BJ (cell line): Measurements from ENCODE around the gene CLEC20A. TPM values are rescaled to one million over a fixed set of nuclear protein-coding genes. Genes with fewer than 3 reads are reported as not detected.

Source experiments
- CTCF ChIA-PET: fragments of 350-600 bp; formaldehyde crosslinking; extraction: SDS; loops from one replicate; lab custom pipeline; 2021; ENCODE audit warnings: antibody characterized with exemption, inconsistent platforms; lab: Yijun Ruan, JAX
- POLR2A ChIA-PET: fragments of 300-600 bp; sonication (Branson Sonifier 250); formaldehyde crosslinking; extraction: SDS; loops from one replicate; lab custom pipeline; 2021; ENCODE audit warnings: antibody characterized with exemption; lab: Charles Lee
- DNase-seq: peaks from one replicate; pipeline ENCODE4 v3.0.0-alpha.2; 2011; ENCODE audit warnings: low read depth
- H3K27me3 ChIP-seq: 2 replicates; pipeline ENCODE4 v1.6.0; 2011; ENCODE audit warnings: low read length; ENCODE audit not compliant: control insufficient read depth, insufficient read depth
- H3K36me3 ChIP-seq: 2 replicates; pipeline ENCODE4 v1.5.1; 2011; ENCODE audit warnings: low read length; ENCODE audit not compliant: control insufficient read depth, insufficient read depth
- H3K4me3 ChIP-seq: 2 replicates; pipeline ENCODE4 v1.5.1; 2011; ENCODE audit warnings: low read depth, mild to moderate bottlenecking, control low read depth, low read length
- polyA plus RNA-seq: library from polyadenylated mRNA; depleted of rRNA; stranded (reverse); fragments of >200 nt; gene quantifications from 2 replicates; pipeline ENCODE4 v1.2.3, GENCODE V29; 2011
- TF ChIP-seq, protein P1 (sequence below): IDR thresholded peaks from 2 replicates; pipeline ENCODE4 v1.5.1; 2011; ENCODE audit warnings: low read depth, mild to moderate bottlenecking, control low read depth, inconsistent platforms, low read length, moderate library complexity; ENCODE audit not compliant: insufficient read depth

The CLEC20A gene
- polyA plus RNA-seq, 1 experiment: not detected

GRCh38 chr1:178538192-178538916 lies 41.6 kb upstream of the CLEC20A start:
- ChIA-PET POLR2A (interaction anchor here (0.6 kb wide), 1 partner anchor 90 kb away, joined by 5 read pairs; no protein-coding TSS in a partner anchor), CTCF (interaction anchor here (0.7 to 16.1 kb wide), 9 partner anchors 8 to 754 kb away, joined by 3 to 375 read pairs (median 4); no protein-coding TSS in a partner anchor)
- TF ChIP-seq, protein P1, sequence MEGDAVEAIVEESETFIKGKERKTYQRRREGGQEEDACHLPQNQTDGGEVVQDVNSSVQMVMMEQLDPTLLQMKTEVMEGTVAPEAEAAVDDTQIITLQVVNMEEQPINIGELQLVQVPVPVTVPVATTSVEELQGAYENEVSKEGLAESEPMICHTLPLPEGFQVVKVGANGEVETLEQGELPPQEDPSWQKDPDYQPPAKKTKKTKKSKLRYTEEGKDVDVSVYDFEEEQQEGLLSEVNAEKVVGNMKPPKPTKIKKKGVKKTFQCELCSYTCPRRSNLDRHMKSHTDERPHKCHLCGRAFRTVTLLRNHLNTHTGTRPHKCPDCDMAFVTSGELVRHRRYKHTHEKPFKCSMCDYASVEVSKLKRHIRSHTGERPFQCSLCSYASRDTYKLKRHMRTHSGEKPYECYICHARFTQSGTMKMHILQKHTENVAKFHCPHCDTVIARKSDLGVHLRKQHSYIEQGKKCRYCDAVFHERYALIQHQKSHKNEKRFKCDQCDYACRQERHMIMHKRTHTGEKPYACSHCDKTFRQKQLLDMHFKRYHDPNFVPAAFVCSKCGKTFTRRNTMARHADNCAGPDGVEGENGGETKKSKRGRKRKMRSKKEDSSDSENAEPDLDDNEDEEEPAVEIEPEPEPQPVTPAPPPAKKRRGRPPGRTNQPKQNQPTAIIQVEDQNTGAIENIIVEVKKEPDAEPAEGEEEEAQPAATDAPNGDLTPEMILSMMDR: no peak
- Histone ChIP-seq H3K27me3 (no peaks in the 10 kb centered on the region), H3K4me3 (no peak overlapping the region), H3K36me3 (no peaks in the 10 kb centered on the region)
- DNase-seq: peak; percentile 62

GRCh38 chr1:178537382-178538090 lies 40.8 kb upstream of the CLEC20A start:
- CTCF ChIA-PET: interaction anchor here (0.5 to 16.1 kb wide), 11 partner anchors 10 to 755 kb away, joined by 3 to 375 read pairs (median 4); no protein-coding TSS in a partner anchor
- H3K4me3 ChIP-seq: no peak overlapping the region
- POLR2A ChIA-PET: interaction anchor here (0.9 kb wide), 2 partner anchors 146 to 198 kb away, joined by 3 to 8 read pairs; no protein-coding TSS in a partner anchor
- no peaks in the 10 kb centered on the region for H3K36me3 ChIP-seq
- TF ChIP-seq, protein P1: no peak
- no peaks in the 10 kb centered on the region for H3K27me3 ChIP-seq
- DNase-seq: no peak

DNA sequence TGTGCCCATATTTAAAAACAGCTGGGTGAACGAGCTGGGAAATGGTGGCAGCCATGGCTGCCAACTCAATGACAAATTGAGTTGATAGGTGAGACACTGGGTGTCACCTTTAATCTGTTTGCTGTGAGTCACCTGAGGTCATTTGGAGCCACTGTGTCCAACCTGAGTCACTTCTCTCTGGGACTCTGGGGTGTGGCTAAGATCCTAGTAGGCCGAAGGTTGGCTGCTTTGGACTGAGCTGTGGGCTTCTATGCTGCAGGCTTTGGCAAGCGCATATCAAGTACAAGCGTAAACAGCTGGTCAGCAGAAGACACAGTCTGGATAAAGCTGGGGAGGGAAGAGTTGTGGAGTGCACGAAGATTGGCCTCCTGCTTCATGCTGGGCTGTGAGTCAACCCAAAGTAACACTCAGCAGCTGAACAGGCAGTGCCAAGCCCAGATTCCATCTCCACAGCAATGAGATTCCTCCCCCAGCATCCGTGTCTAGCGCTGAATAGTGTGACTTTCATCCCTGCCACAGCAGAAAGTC lies 40.1 kb upstream of the CLEC20A start:
- Histone ChIP-seq H3K4me3 (no peak overlapping the region), H3K27me3 (no peaks in the 10 kb centered on the region), H3K36me3 (no peaks in the 10 kb centered on the region)
- CTCF ChIA-PET: interaction anchor here (0.5 to 16.1 kb wide), 12 partner anchors 9 to 467 kb away, joined by 3 to 375 read pairs (median 4); no protein-coding TSS in a partner anchor
- DNase-seq: peak; percentile 98
- TF ChIP-seq, protein P1: no peak
- POLR2A ChIA-PET: interaction anchor here (0.6 to 0.9 kb wide), 3 partner anchors 146 to 226 kb away, joined by 3 to 8 read pairs (median 4); no protein-coding TSS in a partner anchor

GRCh38 chr1:178536329-178536728 lies 39.6 kb upstream of the CLEC20A start:
- Histone ChIP-seq H3K27me3 (no peaks in the 10 kb centered on the region), H3K4me3 (no peak overlapping the region), H3K36me3 (no peaks in the 10 kb centered on the region)
- no peak for DNase-seq
- ChIA-PET CTCF (interaction anchor here (0.8 to 16.1 kb wide), 8 partner anchors 9 to 467 kb away, joined by 3 to 375 read pairs (median 4); no protein-coding TSS in a partner anchor), POLR2A (interaction anchor here (0.6 kb wide), 1 partner anchor 225 kb away, joined by 4 read pairs; no protein-coding TSS in a partner anchor)
- TF ChIP-seq, protein P1: no peak
